ENCODE measurements around the gene FMN1. TPM values are rescaled to one million over a fixed set of nuclear protein-coding genes. Genes with fewer than 3 reads are reported as not detected.

Gene FMN1
- total RNA-seq, 1 experiment from 2014 or later: 2.4 TPM

- Histone ChIP-seq H3K27me3 (ENCODE audit: low read length) (no peaks in the 10 kb centered on the region), H3K4me3 (ENCODE audit: low read length) (no peak overlapping the region), H3K4me2 (ENCODE audit: low read length) (no peak overlapping the region), H3K79me2 (ENCODE audit: low read length) (no peaks in the 10 kb centered on the region), H3K9ac (ENCODE audit: low read length) (no peak overlapping the region), H3K9me2 (replicated peaks; ENCODE audit: low read length) (no peaks in the 10 kb centered on the region), H3K4me1 (ENCODE audit: insufficient read depth, low read length) (no peaks in the 10 kb centered on the region), H2AFZ (ENCODE audit: low read length) (no peak overlapping the region), H4K20me1 (ENCODE audit: low read length) (no peaks in the 10 kb centered on the region), H3K9me3 (ENCODE audit: low read length) (peaks cover 46% of the 10 kb centered on the region), H3K36me3 (ENCODE audit: low read depth, low read length) (peaks cover 19% of the 10 kb centered on the region; the same call in 1 of the 2 replicates), H3K27ac (ENCODE audit: low read length) (no peak overlapping the region), H3F3A (ENCODE audit: low read length, unreplicated experiment) (no peaks in the 10 kb centered on the region)
- ChIA-PET CTCF (no interaction called here), POLR2A (ENCODE audit: unreplicated experiment) (no interaction called here)
- TF ChIP-seq CTCF (conservative IDR thresholded peaks at IDR 0.05; ENCODE audit: low read depth, low read length) (no peak), EZH2phosphoT487 (IDR thresholded peaks at IDR 0.05; ENCODE audit: borderline replicate concordance, low read length) (no peak), EZH2 (IDR thresholded peaks at IDR 0.05; ENCODE audit: low read length, unreplicated experiment) (no peak)
- BruUV-seq (replicated peaks): no TSS peak
- intact Hi-C loops (cut with micrococcal nuclease): no loop called here
- no peak for ATAC-seq
- DNase-seq: peak; percentile 52
These were observed 146.3 kb downstream of the FMN1 start for GRCh38 chr15:33048255-33048654.

GRCh38 chr15:33047077-33047476 is 147.4 kb downstream of the FMN1 start:
- Histone ChIP-seq H3K27ac (ENCODE audit: low read length) (no peak overlapping the region), H3K36me3 (ENCODE audit: low read depth, low read length) (peaks cover 19% of the 10 kb centered on the region; the same call in 1 of the 2 replicates), H3K9me2 (replicated peaks; ENCODE audit: low read length) (no peaks in the 10 kb centered on the region), H3K4me1 (ENCODE audit: insufficient read depth, low read length) (no peaks in the 10 kb centered on the region), H3K79me2 (ENCODE audit: low read length) (no peaks in the 10 kb centered on the region), H3K27me3 (ENCODE audit: low read length) (no peaks in the 10 kb centered on the region), H3K9ac (ENCODE audit: low read length) (no peak overlapping the region), H3K4me2 (ENCODE audit: low read length) (no peak overlapping the region), H3K9me3 (ENCODE audit: low read length) (peaks cover 50% of the 10 kb centered on the region), H3F3A (ENCODE audit: low read length, unreplicated experiment) (no peaks in the 10 kb centered on the region), H2AFZ (ENCODE audit: low read length) (no peak overlapping the region), H4K20me1 (ENCODE audit: low read length) (no peaks in the 10 kb centered on the region), H3K4me3 (ENCODE audit: low read length) (no peak overlapping the region)
- POLR2A ChIA-PET (ENCODE audit: unreplicated experiment): no interaction called here
- ATAC-seq: no peak
- intact Hi-C loops (cut with micrococcal nuclease): no loop called here
- TF ChIP-seq EZH2phosphoT487 (IDR thresholded peaks at IDR 0.05; ENCODE audit: borderline replicate concordance, low read length): no peak
- no peak for TF ChIP-seq EZH2 (IDR thresholded peaks at IDR 0.05; ENCODE audit: low read length, unreplicated experiment)
- TF ChIP-seq CTCF (conservative IDR thresholded peaks at IDR 0.05; ENCODE audit: low read depth, low read length): no peak
- no TSS peak for BruUV-seq (replicated peaks)
- CTCF ChIA-PET: no interaction called here
- no peak for DNase-seq

- no peak overlapping the region for H3K4me3 ChIP-seq (ENCODE audit: low read length)
- no peaks in the 10 kb centered on the region for H3K4me1 ChIP-seq (ENCODE audit: insufficient read depth, low read length)
- H4K20me1 ChIP-seq (ENCODE audit: low read length): no peaks in the 10 kb centered on the region
- no TSS peak for BruUV-seq (replicated peaks)
- no peaks in the 10 kb centered on the region for H3K79me2 ChIP-seq (ENCODE audit: low read length)
- H3K27me3 ChIP-seq (ENCODE audit: low read length): no peaks in the 10 kb centered on the region
- H3K9me2 ChIP-seq (replicated peaks; ENCODE audit: low read length): no peaks in the 10 kb centered on the region
- intact Hi-C loops (cut with micrococcal nuclease): no loop called here
- peaks cover 50% of the 10 kb centered on the region for H3K9me3 ChIP-seq (ENCODE audit: low read length)
- DNase-seq (no peak), ATAC-seq (no peak)
- no peak overlapping the region for H3K27ac ChIP-seq (ENCODE audit: low read length)
- H2AFZ ChIP-seq (ENCODE audit: low read length): no peak overlapping the region
- TF ChIP-seq EZH2 (IDR thresholded peaks at IDR 0.05; ENCODE audit: low read length, unreplicated experiment) (no peak), EZH2phosphoT487 (IDR thresholded peaks at IDR 0.05; ENCODE audit: borderline replicate concordance, low read length) (no peak), CTCF (conservative IDR thresholded peaks at IDR 0.05; ENCODE audit: low read depth, low read length) (no peak)
- H3K4me2 ChIP-seq (ENCODE audit: low read length): no peak overlapping the region
- peaks cover 19% of the 10 kb centered on the region; the same call in 1 of the 2 replicates for H3K36me3 ChIP-seq (ENCODE audit: low read depth, low read length)
- H3K9ac ChIP-seq (ENCODE audit: low read length): no peak overlapping the region
- CTCF ChIA-PET: no interaction called here
- H3F3A ChIP-seq (ENCODE audit: low read length, unreplicated experiment): no peaks in the 10 kb centered on the region
- POLR2A ChIA-PET (ENCODE audit: unreplicated experiment): no interaction called here
These were observed 148.2 kb downstream of the FMN1 start for GRCh38 chr15:33046329-33046728.

Measured in PC-3 (cell line).